Neutrophil (primary cell): Measurements from ENCODE around the gene TBXAS1.
"Not testable (repeated sequence)": the region's sequence is repeated elsewhere in the genome, so short reads cannot be mapped to it uniquely, and the experiment has no call there.

Source experiments
- H3K27ac ChIP-seq: fragments of 200-600 bp; sonication (generic); 2 replicates; pipeline ENCODE4 v1.5.1; 2016; ENCODE audit warnings: mild to moderate bottlenecking, moderate library complexity
- H3K27me3 ChIP-seq: fragments of 200-600 bp; sonication (generic); 2 replicates; pipeline ENCODE4 v1.6.0; 2016; ENCODE audit warnings: mild to moderate bottlenecking
- H3K36me3 ChIP-seq: fragments of 200-600 bp; sonication (generic); 2 replicates; pipeline ENCODE4 v1.5.1; 2017
- H3K4me1 ChIP-seq, 2 experiments: fragments of 200-600 bp in 1 of 2; sonication (generic) in 1 of 2; 1 replicate in 1 of 2; 2 replicates in 1 of 2; pipeline versions ENCODE4 v1.5.1 to v1.6.1; 2013 to 2016; ENCODE audit warnings: low read depth in 1 of 2, low read length in 1 of 2, mild to moderate bottlenecking in 1 of 2, moderate library complexity in 1 of 2; ENCODE audit not compliant: control insufficient read depth in 1 of 2, insufficient read depth in 1 of 2
- H3K4me3 ChIP-seq, 2 experiments: fragments of 200-600 bp in 1 of 2; sonication (generic) in 1 of 2; 1 replicate in 1 of 2; 2 replicates in 1 of 2; pipeline ENCODE4 v1.5.1; 2013 to 2016; ENCODE audit warnings: low read depth in 1 of 2, low read length in 1 of 2, mild to moderate bottlenecking in 1 of 2, moderate library complexity in 1 of 2
- H3K9me3 ChIP-seq: fragments of 200-600 bp; sonication (generic); 2 replicates; pipeline ENCODE4 v1.5.1; 2016
- CTCF ChIP-seq: fragments of 200-600 bp; sonication (generic); IDR thresholded peaks from 2 replicates; pipeline ENCODE4 v1.5.1; 2016; ENCODE audit warnings: antibody characterized with exemption

TBXAS1 gene

GRCh38 chr7:139827042-139827441 is 2.0 kb upstream of the TBXAS1 start:
- Histone ChIP-seq H3K4me1 (peaks cover 18 to 36% of the 10 kb centered on the region in 2 experiments), H3K27me3 (no peaks in the 10 kb centered on the region), H3K36me3 (no peaks in the 10 kb centered on the region), H3K4me3 (no peak overlapping the region), H3K9me3 (no peaks in the 10 kb centered on the region), H3K27ac (no peak overlapping the region)
- TF ChIP-seq CTCF, result no peak

- peak overlapping the region; percentile 78 to 82 for H3K4me3 ChIP-seq
- H3K9me3 ChIP-seq, result no peaks in the 10 kb centered on the region
- no peaks in the 10 kb centered on the region for H3K36me3 ChIP-seq
- peak overlapping the region; percentile 99 for H3K27ac ChIP-seq
- no peaks in the 10 kb centered on the region for H3K27me3 ChIP-seq
- peaks cover 19 to 36% of the 10 kb centered on the region in 2 experiments for H3K4me1 ChIP-seq
- no peak for TF ChIP-seq CTCF
These were observed 618 bp upstream of the TBXAS1 start for GRCh38 chr7:139828446-139828845.

GRCh38 chr7:139829775-139830117 is 682 bp downstream of the TBXAS1 start:
- TF ChIP-seq CTCF, result no peak
- H3K4me3 ChIP-seq, result peak overlapping the region; percentile 78 to 82

GRCh38 chr7:139830292-139830691 is 1.2 kb downstream of the TBXAS1 start:
- H3K27ac ChIP-seq, result peak overlapping the region; percentile 99

More at GRCh38 chr7:139829775-139830117, 682 bp downstream of the TBXAS1 start:
- Histone ChIP-seq H3K9me3 (no peaks in the 10 kb centered on the region), H3K27ac (peak overlapping the region; percentile 99), H3K27me3 (no peaks in the 10 kb centered on the region), H3K4me1 (peaks cover 19 to 36% of the 10 kb centered on the region in 2 experiments), H3K36me3 (no peaks in the 10 kb centered on the region)

GRCh38 chr7:139830782-139831501 is 1.9 kb downstream of the TBXAS1 start:
- Histone ChIP-seq H3K27me3 (no peaks in the 10 kb centered on the region), H3K9me3 (no peaks in the 10 kb centered on the region), H3K4me3 (peak overlapping the region; percentile 78 to 82), H3K36me3 (no peaks in the 10 kb centered on the region), H3K4me1 (peaks cover 19 to 36% of the 10 kb centered on the region in 2 experiments), H3K27ac (peak overlapping the region; percentile 99)
- TF ChIP-seq CTCF, result no peak

More at GRCh38 chr7:139830292-139830691, 1.2 kb downstream of the TBXAS1 start:
- Histone ChIP-seq H3K4me3 (peak overlapping the region; percentile 78 to 82), H3K4me1 (peaks cover 19 to 36% of the 10 kb centered on the region in 2 experiments), H3K27me3 (no peaks in the 10 kb centered on the region), H3K9me3 (no peaks in the 10 kb centered on the region), H3K36me3 (no peaks in the 10 kb centered on the region)
- TF ChIP-seq CTCF, result no peak

- H3K4me1 ChIP-seq, result peaks cover 10 to 12% of the 10 kb centered on the region in 2 experiments
- H3K27ac ChIP-seq, H3K9me3 ChIP-seq, H3K4me3 ChIP-seq, H3K27me3 ChIP-seq: not testable (repeated sequence)
- H3K36me3 ChIP-seq, result peaks cover 19% of the 10 kb centered on the region
These were observed 6.8 kb downstream of the TBXAS1 start for GRCh38 chr7:139835848-139836247.

GRCh38 chr7:139837291-139837690 is 8.2 kb downstream of the TBXAS1 start:
- Histone ChIP-seq H3K36me3 (peaks cover 24% of the 10 kb centered on the region), H3K27ac (peak overlapping the region; percentile 34)
- H3K4me1 ChIP-seq, H3K9me3 ChIP-seq, H3K4me3 ChIP-seq, H3K27me3 ChIP-seq: not testable (repeated sequence)
